Neural progenitor cell (in vitro differentiated cells): ENCODE measurements around the gene SMAD7. TPM values are rescaled to one million over a fixed set of nuclear protein-coding genes. Genes with fewer than 3 reads are reported as not detected.
A peak's percentile ranks its signal among the peaks of the same experiment; 100 is the strongest.

Experiments used
- DNase-seq: peaks from one replicate; pipeline ENCODE4 v3.0.0-alpha.2; 2016; ENCODE audit warnings: low spot score
- H2AFZ ChIP-seq: fragments of 200-600 bp; sonication (generic); replicated peaks from 2 replicates; pipeline ENCODE4 v1.6.1; 2016; ENCODE audit warnings: antibody characterized with exemption
- H3F3A ChIP-seq: fragments of 200-600 bp; sonication (generic); 2 replicates; pipeline ENCODE4 v1.6.1; 2016; ENCODE audit warnings: antibody characterized with exemption, low read depth
- H3K27ac ChIP-seq: fragments of 200-600 bp; sonication (generic); 2 replicates; pipeline ENCODE4 v1.5.1; 2016; ENCODE audit warnings: mild to moderate bottlenecking
- H3K27me3 ChIP-seq: fragments of 200-600 bp; sonication (generic); 2 replicates; pipeline ENCODE4 v1.6.1; 2016; ENCODE audit warnings: mild to moderate bottlenecking, moderate library complexity
- H3K36me3 ChIP-seq: fragments of 200-600 bp; sonication (generic); 2 replicates; pipeline ENCODE4 v1.5.1; 2016
- H3K4me1 ChIP-seq: fragments of 200-600 bp; sonication (generic); 2 replicates; pipeline ENCODE4 v1.6.1; 2016; ENCODE audit warnings: mixed run types
- H3K4me2 ChIP-seq: fragments of 200-600 bp; sonication (generic); 2 replicates; pipeline ENCODE4 v1.6.1; 2016
- H3K4me3 ChIP-seq: fragments of 200-600 bp; sonication (generic); 2 replicates; pipeline ENCODE4 v1.5.1; 2016
- H3K79me2 ChIP-seq: fragments of 200-600 bp; sonication (generic); 2 replicates; pipeline ENCODE4 v1.6.1; 2016; ENCODE audit warnings: low read depth
- H3K9ac ChIP-seq: fragments of 200-600 bp; sonication (generic); 2 replicates; pipeline ENCODE4 v1.6.1; 2016
- H3K9me3 ChIP-seq: fragments of 200-600 bp; sonication (generic); 2 replicates; pipeline ENCODE4 v1.5.1; 2016; ENCODE audit warnings: low read depth
- H4K20me1 ChIP-seq: fragments of 200-600 bp; sonication (generic); 2 replicates; pipeline ENCODE4 v1.6.1; 2016; ENCODE audit warnings: low read depth
- H3K27ac Mint-ChIP-seq: 3 replicates; pipeline ENCODE4 v1.8.0; 2021; ENCODE audit warnings: mixed read lengths
- H3K27me3 Mint-ChIP-seq: 2 replicates; pipeline ENCODE4 v1.8.0; 2022; ENCODE audit warnings: low read depth, mild to moderate bottlenecking, inconsistent platforms, moderate library complexity, mixed read lengths; ENCODE audit not compliant: insufficient read depth
- H3K36me3 Mint-ChIP-seq: 3 replicates; pipeline ENCODE4 v1.8.0; 2021; ENCODE audit warnings: mixed read lengths
- H3K4me1 Mint-ChIP-seq: 3 replicates; pipeline ENCODE4 v1.8.0; 2021; ENCODE audit warnings: mixed read lengths
- H3K4me3 Mint-ChIP-seq: 3 replicates; pipeline ENCODE4 v1.8.0; 2021; ENCODE audit warnings: mild to moderate bottlenecking, moderate library complexity, mixed read lengths
- H3K9me3 Mint-ChIP-seq: 3 replicates; pipeline ENCODE4 v1.8.0; 2020; ENCODE audit warnings: mixed read lengths
- EZH2 ChIP-seq: fragments of 200-600 bp; sonication (generic); IDR thresholded peaks from 2 replicates; pipeline ENCODE4 v1.6.1; 2017; ENCODE audit warnings: antibody characterized with exemption, mild to moderate bottlenecking, moderate library complexity
- EZH2phosphoT487 ChIP-seq: fragments of 200-600 bp; sonication (generic); IDR thresholded peaks from 2 replicates; pipeline ENCODE4 v1.6.1; 2017; ENCODE audit warnings: antibody characterized with exemption
- total RNA-seq: library from RNA; depleted of rRNA; stranded (reverse); fragments of >200 nt; gene quantifications from 2 replicates; pipeline ENCODE4 v1.2.3, GENCODE V29; 2015; ENCODE audit warnings: low replicate concordance
- TF ChIP-seq, protein P1 (sequence below): fragments of 200-600 bp; sonication (generic); IDR thresholded peaks from 2 replicates; pipeline ENCODE4 v1.5.1; 2017; ENCODE audit warnings: antibody characterized with exemption, mild to moderate bottlenecking

SMAD7 gene
- total RNA-seq, 1 donor from 2014 or later, result 1.1 TPM

DNA sequence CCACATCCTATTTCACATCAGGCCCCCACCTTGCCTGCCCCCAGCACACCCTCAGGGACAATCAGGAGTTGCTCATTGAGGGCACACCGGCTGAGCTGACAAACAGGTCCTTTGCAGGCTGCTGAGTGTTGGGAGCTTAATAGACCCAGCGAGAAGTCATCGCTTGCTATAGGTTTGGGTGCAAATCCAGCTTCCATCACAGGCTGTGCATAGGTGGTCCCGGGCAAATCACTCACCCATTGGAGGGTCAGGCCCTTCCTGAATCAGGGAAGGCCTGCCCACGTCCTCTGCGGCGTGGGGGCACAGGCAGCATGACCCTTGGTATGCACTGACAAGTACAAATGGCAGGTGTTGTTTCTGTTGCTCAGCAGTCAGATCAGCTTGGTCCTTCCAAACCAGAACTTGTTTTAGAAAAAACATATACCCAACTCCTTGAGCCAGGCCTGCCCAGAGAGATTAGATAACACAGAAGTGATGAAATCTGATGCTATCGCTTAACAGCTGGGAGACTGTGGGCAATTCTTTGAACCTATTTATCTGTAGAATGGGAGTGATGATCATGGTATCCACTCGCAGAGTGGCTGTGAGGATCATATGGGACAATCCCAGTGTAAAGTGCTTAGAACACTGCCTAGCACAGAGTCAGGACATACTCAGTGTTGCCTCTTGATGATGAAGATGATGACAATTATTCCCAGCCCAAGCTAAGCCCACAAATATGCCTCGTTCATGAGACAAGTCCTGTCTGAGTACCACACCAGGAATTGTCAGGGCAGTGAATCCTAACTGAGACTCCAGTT is 34.9 kb downstream of the SMAD7 start:
- H3K4me3 Mint-ChIP-seq, result no peak overlapping the region
- Histone ChIP-seq H3K9ac (no peak overlapping the region), H3K79me2 (no peaks in the 10 kb centered on the region), H3K36me3 (no peaks in the 10 kb centered on the region), H3K9me3 (no peaks in the 10 kb centered on the region), H3K4me1 (peaks cover 7% of the 10 kb centered on the region), H3F3A (no peaks in the 10 kb centered on the region), H2AFZ (no peak overlapping the region), H3K4me3 (no peak overlapping the region), H4K20me1 (no peaks in the 10 kb centered on the region), H3K27ac (no peak overlapping the region), H3K27me3 (no peaks in the 10 kb centered on the region), H3K4me2 (no peak overlapping the region)
- peaks cover 9% of the 10 kb centered on the region for H3K27me3 Mint-ChIP-seq
- no peak for DNase-seq
- TF ChIP-seq, protein P1, sequence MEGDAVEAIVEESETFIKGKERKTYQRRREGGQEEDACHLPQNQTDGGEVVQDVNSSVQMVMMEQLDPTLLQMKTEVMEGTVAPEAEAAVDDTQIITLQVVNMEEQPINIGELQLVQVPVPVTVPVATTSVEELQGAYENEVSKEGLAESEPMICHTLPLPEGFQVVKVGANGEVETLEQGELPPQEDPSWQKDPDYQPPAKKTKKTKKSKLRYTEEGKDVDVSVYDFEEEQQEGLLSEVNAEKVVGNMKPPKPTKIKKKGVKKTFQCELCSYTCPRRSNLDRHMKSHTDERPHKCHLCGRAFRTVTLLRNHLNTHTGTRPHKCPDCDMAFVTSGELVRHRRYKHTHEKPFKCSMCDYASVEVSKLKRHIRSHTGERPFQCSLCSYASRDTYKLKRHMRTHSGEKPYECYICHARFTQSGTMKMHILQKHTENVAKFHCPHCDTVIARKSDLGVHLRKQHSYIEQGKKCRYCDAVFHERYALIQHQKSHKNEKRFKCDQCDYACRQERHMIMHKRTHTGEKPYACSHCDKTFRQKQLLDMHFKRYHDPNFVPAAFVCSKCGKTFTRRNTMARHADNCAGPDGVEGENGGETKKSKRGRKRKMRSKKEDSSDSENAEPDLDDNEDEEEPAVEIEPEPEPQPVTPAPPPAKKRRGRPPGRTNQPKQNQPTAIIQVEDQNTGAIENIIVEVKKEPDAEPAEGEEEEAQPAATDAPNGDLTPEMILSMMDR, result no peak
- no peak for TF ChIP-seq EZH2
- no peak for TF ChIP-seq EZH2phosphoT487
- peaks cover 42% of the 10 kb centered on the region for H3K4me1 Mint-ChIP-seq
- peaks cover 14% of the 10 kb centered on the region for H3K36me3 Mint-ChIP-seq
- H3K27ac Mint-ChIP-seq, result peak overlapping the region; percentile 74
- H3K9me3 Mint-ChIP-seq, result no peaks in the 10 kb centered on the region

- Mint-ChIP-seq H3K4me1 (peaks cover 34% of the 10 kb centered on the region), H3K9me3 (no peaks in the 10 kb centered on the region), H3K27ac (peak overlapping the region; percentile 72), H3K27me3 (peaks cover 9% of the 10 kb centered on the region), H3K4me3 (no peak overlapping the region), H3K36me3 (peaks cover 7% of the 10 kb centered on the region)
- no peak overlapping the region for H3K9ac ChIP-seq
- H3F3A ChIP-seq, result no peaks in the 10 kb centered on the region
- H3K79me2 ChIP-seq, result no peaks in the 10 kb centered on the region
- peak overlapping the region; percentile 35 for H2AFZ ChIP-seq
- no peaks in the 10 kb centered on the region for H3K9me3 ChIP-seq
- H3K4me3 ChIP-seq, result no peak overlapping the region
- peaks cover 7% of the 10 kb centered on the region for H3K4me1 ChIP-seq
- no peak for DNase-seq
- H3K27ac ChIP-seq, result no peak overlapping the region
- no peaks in the 10 kb centered on the region for H3K27me3 ChIP-seq
- TF ChIP-seq, protein P1, result no peak
- no peak for TF ChIP-seq EZH2phosphoT487
- no peak for TF ChIP-seq EZH2
- H3K36me3 ChIP-seq, result no peaks in the 10 kb centered on the region
- no peak overlapping the region for H3K4me2 ChIP-seq
- no peaks in the 10 kb centered on the region for H4K20me1 ChIP-seq
Measured at GRCh38 chr18:48914581-48915251, 36.0 kb downstream of the SMAD7 start.

DNA sequence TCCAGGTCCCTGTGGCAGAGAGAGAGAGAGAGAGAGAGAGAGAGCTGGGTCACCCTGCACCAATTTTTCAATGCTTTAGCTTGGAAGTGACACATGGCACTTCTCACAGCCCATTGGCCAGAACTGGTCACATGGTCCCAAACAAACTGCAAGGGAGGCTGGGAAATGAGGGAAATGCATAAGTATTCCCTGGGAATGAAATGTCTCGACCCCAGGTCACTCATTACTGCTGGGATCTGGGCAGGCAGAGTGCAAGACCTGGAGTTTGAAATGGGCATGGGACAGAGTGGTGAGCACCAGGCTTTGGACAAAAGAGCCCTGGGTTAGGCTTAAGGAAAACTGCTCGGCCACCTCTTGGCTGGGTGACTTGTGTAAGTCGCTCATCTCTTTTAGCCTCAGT is 37.0 kb downstream of the SMAD7 start:
- Histone ChIP-seq H3F3A (no peaks in the 10 kb centered on the region), H4K20me1 (no peaks in the 10 kb centered on the region), H3K36me3 (no peaks in the 10 kb centered on the region), H3K4me1 (peaks cover 7% of the 10 kb centered on the region), H2AFZ (no peak overlapping the region), H3K4me2 (no peak overlapping the region), H3K79me2 (no peaks in the 10 kb centered on the region), H3K9ac (no peak overlapping the region), H3K4me3 (no peak overlapping the region), H3K27me3 (no peaks in the 10 kb centered on the region), H3K9me3 (no peaks in the 10 kb centered on the region), H3K27ac (no peak overlapping the region)
- H3K4me1 Mint-ChIP-seq, result peaks cover 32% of the 10 kb centered on the region
- H3K27ac Mint-ChIP-seq, result no peak overlapping the region
- no peak overlapping the region for H3K4me3 Mint-ChIP-seq
- DNase-seq, result no peak
- TF ChIP-seq, protein P1, result no peak
- TF ChIP-seq EZH2phosphoT487, result no peak
- no peak for TF ChIP-seq EZH2
- peaks cover 9% of the 10 kb centered on the region for H3K27me3 Mint-ChIP-seq
- peaks cover 3% of the 10 kb centered on the region for H3K36me3 Mint-ChIP-seq
- no peaks in the 10 kb centered on the region for H3K9me3 Mint-ChIP-seq
